GM12878 (cell line): ENCODE measurements around the gene TBCD. TPM values are rescaled to one million over a fixed set of nuclear protein-coding genes. Genes with fewer than 3 reads are reported as not detected.

Experiments
- ATAC-seq: fragments of 200-7000 bp; cut with Tn5 transposase; 3 replicates; pipeline ENCODE4 v1.9.1; 2020; ENCODE audit warnings: mild to moderate bottlenecking, moderate library complexity
- BruUV-seq: library from RNA; stranded (reverse); fragments of 400-500 nt; replicated peaks from 2 replicates; lab custom pipeline; 2021; lab: Mats Ljungman, UMichigan
- CTCF ChIA-PET: fragments of 300-600 bp; sonication (Branson Sonifier 250); formaldehyde crosslinking; extraction: SDS; loops from one replicate; lab custom pipeline; 2021; ENCODE audit warnings: inconsistent platforms; lab: Yijun Ruan, JAX
- POLR2A ChIA-PET: fragments of 350-600 bp; formaldehyde crosslinking; extraction: SDS; loops from one replicate; lab custom pipeline; 2021; ENCODE audit warnings: inconsistent platforms; lab: Charles Lee
- RAD21 ChIA-PET: fragments of 300-600 bp; sonication (Branson Sonifier 250); formaldehyde crosslinking; loops from one replicate; lab custom pipeline; 2023; ENCODE audit warnings: antibody characterized with exemption; ENCODE audit not compliant: unreplicated experiment; lab: Charles Lee
- SMC1A ChIA-PET: fragments of 300-600 bp; sonication (Branson Sonifier 250); formaldehyde crosslinking; loops from one replicate; lab custom pipeline; 2023; ENCODE audit not compliant: unreplicated experiment, uncharacterized antibody; lab: Charles Lee
- DNase-seq: peaks from one replicate; pipeline ENCODE4 v3.0.0-alpha.2; 2011; ENCODE audit warnings: low read depth, low spot score
- FAIRE-seq: peaks from 3 replicates; lab custom pipeline; 2011; peaks lifted over from hg19 to GRCh38; lab: Jason Lieb, UNC
- H2AFZ ChIP-seq: 2 replicates; pipeline ENCODE4 v1.6.0; 2011; ENCODE audit warnings: low read depth, low read length, control low read depth; ENCODE audit not compliant: control insufficient read depth
- H3K27ac ChIP-seq: 2 replicates; pipeline ENCODE4 v1.5.1; 2011; ENCODE audit warnings: control low read depth; ENCODE audit not compliant: control insufficient read depth, insufficient read depth
- H3K27me3 ChIP-seq, 2 experiments: replicated peaks in 1 of 2; 2 replicates each; pipeline versions ENCODE4 v1.6.0 to v1.6.1; 2011; ENCODE audit warnings: low read length in 1 of 2; ENCODE audit not compliant: control insufficient read depth in 2 of 2, insufficient read depth in 2 of 2
- H3K36me3 ChIP-seq, 2 experiments: 2 replicates each; pipeline ENCODE4 v1.5.1; 2011; ENCODE audit warnings: low read length in 1 of 2; ENCODE audit not compliant: control insufficient read depth in 2 of 2, insufficient read depth in 2 of 2
- H3K4me1 ChIP-seq: 2 replicates; pipeline ENCODE4 v1.6.1; 2011; ENCODE audit warnings: mild to moderate bottlenecking, low read length, moderate library complexity, mixed read lengths; ENCODE audit not compliant: control insufficient read depth, insufficient read depth
- H3K4me2 ChIP-seq: 2 replicates; pipeline ENCODE4 v1.6.0; 2011; ENCODE audit warnings: control low read depth; ENCODE audit not compliant: control insufficient read depth, insufficient read depth
- H3K4me3 ChIP-seq: fragments of 200-600 bp; sonication (generic); 2 replicates; pipeline ENCODE4 v1.5.1; 2016
- H3K79me2 ChIP-seq: 2 replicates; pipeline ENCODE4 v1.6.0; 2011; ENCODE audit warnings: low read length; ENCODE audit not compliant: control insufficient read depth, insufficient read depth
- H3K9ac ChIP-seq: 2 replicates; pipeline ENCODE4 v1.8.0; 2011; ENCODE audit warnings: low read length, control low read depth, mixed read lengths; ENCODE audit not compliant: control insufficient read depth, insufficient read depth
- H3K9me3 ChIP-seq: replicated peaks from 3 replicates; pipeline ENCODE4 v1.5.1; 2011; ENCODE audit warnings: mild to moderate bottlenecking, low read length; ENCODE audit not compliant: control insufficient read depth, insufficient read depth
- H4K20me1 ChIP-seq: 2 replicates; pipeline ENCODE4 v1.6.0; 2011; ENCODE audit not compliant: control insufficient read depth, insufficient read depth
- ASH2L ChIP-seq: fragments of 300-600, 200-600 bp; sonication (generic); IDR thresholded peaks from 2 replicates; pipeline ENCODE4 v1.6.1; 2017; ENCODE audit warnings: low read depth, mild to moderate bottlenecking, borderline replicate concordance
- CHD2 ChIP-seq: IDR thresholded peaks from 2 replicates; pipeline ENCODE4 v1.6.1; 2011; ENCODE audit warnings: low read depth, low read length, improper control_type of control experiment, borderline replicate concordance
- E2F4 ChIP-seq: IDR thresholded peaks from 2 replicates; pipeline ENCODE4 v1.6.1; 2012; ENCODE audit warnings: low read depth, low read length, improper control_type of control experiment
- HDGF ChIP-seq: fragments of 450-650 bp; IDR thresholded peaks from 2 replicates; pipeline ENCODE4 v1.6.1; 2016; ENCODE audit warnings: antibody characterized with exemption
- IRF5 ChIP-seq: fragments of 450-650 bp; IDR thresholded peaks from 2 replicates; pipeline ENCODE4 v1.6.1; 2017; ENCODE audit warnings: borderline replicate concordance
- NFIC ChIP-seq: IDR thresholded peaks from 2 replicates; pipeline ENCODE4 v1.6.1; 2012; ENCODE audit warnings: low read depth, mild to moderate bottlenecking, inconsistent platforms, low read length, moderate library complexity
- NFYB ChIP-seq: IDR thresholded peaks from 2 replicates; pipeline ENCODE4 v1.6.1; 2011; ENCODE audit warnings: low read depth, mild to moderate bottlenecking, low read length, improper control_type of control experiment, moderate library complexity; ENCODE audit not compliant: insufficient read depth
- PAX8 ChIP-seq: fragments of 450-650 bp; IDR thresholded peaks from 2 replicates; pipeline ENCODE4 v1.6.1; 2017; ENCODE audit warnings: mild to moderate bottlenecking, moderate library complexity
- ZNF274 ChIP-seq: IDR thresholded peaks from one replicate; pipeline ENCODE4 v1.8.0; 2011; ENCODE audit not compliant: insufficient read length, insufficient read depth
- ZNF622 ChIP-seq: fragments of 450-650 bp; IDR thresholded peaks from 2 replicates; pipeline ENCODE4 v1.6.1; 2017; ENCODE audit warnings: mild to moderate bottlenecking, inconsistent platforms
- WGBS: methylation state at CpG from one replicate; pipeline ENCODE4 v1.1.6; 2016; ENCODE audit warnings: low lambda C conversion rate; ENCODE audit not compliant: insufficient replicate concordance, insufficient coverage; ENCODE audit errors: missing lambda C conversion rate; 5-methylcytosine and 5-hydroxymethylcytosine counted together
- in situ Hi-C: fragments of 300-500 bp; cut with MboI; formaldehyde crosslinking; loops from 9 replicates; pipeline ENCODE4 v1.14.3; 2018; ENCODE audit warnings: mixed read lengths
- intact Hi-C: fragments of 100-400 bp; cut with micrococcal nuclease; formaldehyde crosslinking; loops from one replicate; pipeline ENCODE4 v1.14.2; 2022; ENCODE audit not compliant: unreplicated experiment
- polyA plus RNA-seq, 11 experiments: library from polyadenylated mRNA; depleted of rRNA in 4 of 11; unstranded in 6 of 11; stranded (reverse) in 5 of 11; fragments of >200 nt; fragmentation: Nextera tagmentation in 4 of 11; fragmentation: Illumina TruSeq in 1 of 11; extraction: Ambion mirVana in 4 of 11; extraction: Trizol in 1 of 11; gene quantifications; 1 replicate in 1 of 11; 2 replicates in 10 of 11; pipeline versions ENCODE4 v1.2.1 to v1.2.3, GENCODE V29; 2011 to 2016; ENCODE audit warnings: inconsistent platforms in 2 of 11, missing spikeins in 2 of 11, low read depth in 1 of 11
- total RNA-seq, 4 experiments: library from RNA; depleted of rRNA in 3 of 4; stranded (reverse); fragments of >200 nt in 3 of 4; fragmentation: Illumina TruSeq in 1 of 4; extraction: Trizol in 1 of 4; gene quantifications; 2 replicates each; pipeline versions ENCODE4 v1.2.1 to v1.2.3, GENCODE V29; 2013 to 2021
- TF ChIP-seq, protein P1 (sequence below): fragments of 450-650 bp; IDR thresholded peaks from 2 replicates; pipeline ENCODE4 v1.6.1; 2017; ENCODE audit warnings: mild to moderate bottlenecking
- TF ChIP-seq, protein P2 (sequence below): fragments of 450-650 bp; conservative IDR thresholded peaks from 2 replicates; pipeline ENCODE4 v1.6.1; 2017; ENCODE audit warnings: mild to moderate bottlenecking, moderate library complexity

The TBCD gene
- total and polyA plus RNA-seq, 10 of the 15 experiments (the other 5 are each of a cell fraction or from before 2014, with no cell fraction given): 10.3 to 114 (median 52.4) TPM

GRCh38 chr17:82887255-82888164 is 135.6 kb downstream of the TBCD start (continued):
- no peak for TF ChIP-seq ZNF622
- TF ChIP-seq, protein P1, sequence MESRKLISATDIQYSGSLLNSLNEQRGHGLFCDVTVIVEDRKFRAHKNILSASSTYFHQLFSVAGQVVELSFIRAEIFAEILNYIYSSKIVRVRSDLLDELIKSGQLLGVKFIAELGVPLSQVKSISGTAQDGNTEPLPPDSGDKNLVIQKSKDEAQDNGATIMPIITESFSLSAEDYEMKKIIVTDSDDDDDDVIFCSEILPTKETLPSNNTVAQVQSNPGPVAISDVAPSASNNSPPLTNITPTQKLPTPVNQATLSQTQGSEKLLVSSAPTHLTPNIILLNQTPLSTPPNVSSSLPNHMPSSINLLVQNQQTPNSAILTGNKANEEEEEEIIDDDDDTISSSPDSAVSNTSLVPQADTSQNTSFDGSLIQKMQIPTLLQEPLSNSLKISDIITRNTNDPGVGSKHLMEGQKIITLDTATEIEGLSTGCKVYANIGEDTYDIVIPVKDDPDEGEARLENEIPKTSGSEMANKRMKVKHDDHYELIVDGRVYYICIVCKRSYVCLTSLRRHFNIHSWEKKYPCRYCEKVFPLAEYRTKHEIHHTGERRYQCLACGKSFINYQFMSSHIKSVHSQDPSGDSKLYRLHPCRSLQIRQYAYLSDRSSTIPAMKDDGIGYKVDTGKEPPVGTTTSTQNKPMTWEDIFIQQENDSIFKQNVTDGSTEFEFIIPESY: no peak
- no peak for TF ChIP-seq ASH2L
- TF ChIP-seq E2F4: no peak
- TF ChIP-seq HDGF: no peak

DNA sequence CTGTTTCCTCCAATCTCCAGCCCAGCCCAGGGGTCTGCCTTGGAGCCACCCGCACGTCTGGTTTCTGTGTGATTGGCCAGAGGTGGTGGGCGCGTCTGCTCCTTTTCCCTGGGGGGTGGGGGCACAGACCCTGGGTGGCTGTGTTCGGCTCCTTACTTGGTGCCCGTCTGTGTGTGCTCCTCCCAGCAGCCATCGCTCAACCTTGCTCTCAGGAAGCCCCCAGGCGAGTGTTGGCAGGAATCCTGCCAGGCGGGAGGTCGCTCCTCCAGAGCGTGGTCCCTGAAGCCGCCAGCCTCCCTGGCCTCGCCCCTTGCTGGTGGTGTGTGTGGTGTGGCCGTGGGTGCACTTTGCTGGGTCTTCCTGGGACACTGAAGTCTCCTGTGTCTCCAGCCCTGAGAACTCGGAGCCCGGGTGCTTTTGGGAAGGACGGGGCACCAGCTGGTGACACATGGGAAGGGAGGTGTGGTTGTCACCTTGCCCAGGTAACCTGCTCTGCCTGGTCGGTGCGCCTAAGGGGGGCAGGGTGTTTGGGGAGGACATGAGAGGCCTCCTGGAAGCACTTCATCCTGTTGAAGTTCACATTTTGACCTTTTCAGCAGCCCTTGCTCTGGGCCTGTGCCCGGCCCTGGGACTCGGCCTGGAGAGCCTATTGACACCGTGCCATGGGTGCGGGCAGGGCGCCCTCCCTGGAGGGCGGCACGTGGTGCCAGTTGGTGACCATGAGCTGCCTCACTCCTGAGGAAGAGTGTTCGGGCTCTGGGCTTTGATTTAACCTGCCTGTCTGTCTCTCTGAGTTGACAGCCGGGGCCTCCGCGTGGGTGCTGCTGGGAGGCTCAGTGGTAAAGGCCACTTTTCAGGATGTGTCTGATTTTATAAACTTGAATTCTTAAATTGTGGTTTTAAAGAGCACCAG is 137.0 kb downstream of the TBCD start:
- POLR2A ChIA-PET: no interaction called here
- H3K79me2 ChIP-seq: no peaks in the 10 kb centered on the region
- H3K27me3 ChIP-seq: no peaks in the 10 kb centered on the region
- intact Hi-C loops: no loop called here
- ATAC-seq (no peak), DNase-seq (no peak), FAIRE-seq (no peak)
- no peak overlapping the region for H3K4me3 ChIP-seq
- H2AFZ ChIP-seq: no peak overlapping the region
- H3K27ac ChIP-seq: no peak overlapping the region
- TF ChIP-seq CHD2 (no peak), ZNF274 (no peak), NFYB (no peak), IRF5 (no peak), PAX8 (no peak), NFIC (no peak)
- TF ChIP-seq, protein P2, sequence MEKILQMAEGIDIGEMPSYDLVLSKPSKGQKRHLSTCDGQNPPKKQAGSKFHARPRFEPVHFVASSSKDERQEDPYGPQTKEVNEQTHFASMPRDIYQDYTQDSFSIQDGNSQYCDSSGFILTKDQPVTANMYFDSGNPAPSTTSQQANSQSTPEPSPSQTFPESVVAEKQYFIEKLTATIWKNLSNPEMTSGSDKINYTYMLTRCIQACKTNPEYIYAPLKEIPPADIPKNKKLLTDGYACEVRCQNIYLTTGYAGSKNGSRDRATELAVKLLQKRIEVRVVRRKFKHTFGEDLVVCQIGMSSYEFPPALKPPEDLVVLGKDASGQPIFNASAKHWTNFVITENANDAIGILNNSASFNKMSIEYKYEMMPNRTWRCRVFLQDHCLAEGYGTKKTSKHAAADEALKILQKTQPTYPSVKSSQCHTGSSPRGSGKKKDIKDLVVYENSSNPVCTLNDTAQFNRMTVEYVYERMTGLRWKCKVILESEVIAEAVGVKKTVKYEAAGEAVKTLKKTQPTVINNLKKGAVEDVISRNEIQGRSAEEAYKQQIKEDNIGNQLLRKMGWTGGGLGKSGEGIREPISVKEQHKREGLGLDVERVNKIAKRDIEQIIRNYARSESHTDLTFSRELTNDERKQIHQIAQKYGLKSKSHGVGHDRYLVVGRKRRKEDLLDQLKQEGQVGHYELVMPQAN: no peak
- RAD21 ChIA-PET: no interaction called here
- H3K4me2 ChIP-seq: no peak overlapping the region
- BruUV-seq: no TSS peak
- no peak overlapping the region for H3K9ac ChIP-seq
- SMC1A ChIA-PET: no interaction called here
- no peaks in the 10 kb centered on the region for H4K20me1 ChIP-seq
- H3K36me3 ChIP-seq: peaks cover 8 to 34% of the 10 kb centered on the region in 2 experiments; a peak in 3 of 4 replicates
- CTCF ChIA-PET: interaction anchor here (0.9 kb wide), 1 partner anchor 107 kb away, joined by 3 read pairs; no protein-coding TSS in a partner anchor
- H3K4me1 ChIP-seq: peaks cover 10% of the 10 kb centered on the region
- WGBS: 95% methylated on average over 30 of the region's 30 CpGs
- no peaks in the 10 kb centered on the region for H3K9me3 ChIP-seq
- in situ Hi-C loops: no loop called here
